ENCODE measurements around the gene VHLL.
"Not testable (repeated sequence)": the region's sequence is repeated elsewhere in the genome, so short reads cannot be mapped to it uniquely, and the experiment has no call there.

The VHLL gene

GRCh38 chr1:156298852-156299357 is at the start of gene VHLL:
Gene VHLL, minus strand, starts transcription at chr1:156299307. Its CDS starts 118 bp downstream, at chr1:156299189.
- H3K4me3 ChIP-seq (ENCODE audit: control insufficient read depth, low read depth, low read length), result no peak within 1 kb of the TSS
- TF ChIP-seq CTCF (conservative IDR thresholded peaks at IDR 0.05; ENCODE audit: control insufficient read depth, insufficient read depth, low read depth, low read length), result no peak
- no peak for DNase-seq (ENCODE audit: low read depth)

DNA sequence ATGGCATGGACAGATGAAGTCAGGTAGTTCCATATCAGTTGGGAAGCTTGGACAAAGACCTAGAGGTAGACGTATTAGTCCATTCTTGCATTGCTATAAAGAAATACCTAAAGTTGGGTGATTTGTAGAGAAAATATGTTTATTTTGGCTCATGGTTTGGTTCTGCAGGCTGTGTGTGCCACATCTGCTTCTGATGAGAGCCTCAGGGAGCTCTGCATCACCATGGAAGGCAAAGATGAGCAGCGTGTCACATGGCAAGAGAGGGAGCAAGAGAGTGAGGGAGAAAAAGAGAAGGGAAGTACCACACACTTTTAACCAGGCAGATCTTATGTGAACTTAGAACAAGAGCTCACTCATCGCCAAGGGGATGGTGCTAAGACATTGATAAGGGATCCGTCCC is 48.2 kb upstream of the VHLL start:
- H3K4me3 ChIP-seq (ENCODE audit: control insufficient read depth, low read depth, low read length), result no peak overlapping the region
- peak; percentile 92 for DNase-seq (ENCODE audit: low read depth)
- no peak for TF ChIP-seq CTCF (conservative IDR thresholded peaks at IDR 0.05; ENCODE audit: control insufficient read depth, insufficient read depth, low read depth, low read length)

GRCh38 chr1:156346636-156347035 is 47.5 kb upstream of the VHLL start:
- peak; percentile 74 for DNase-seq (ENCODE audit: low read depth)
- H3K4me3 ChIP-seq (ENCODE audit: control insufficient read depth, low read depth, low read length), result no peak overlapping the region
- TF ChIP-seq CTCF (conservative IDR thresholded peaks at IDR 0.05; ENCODE audit: control insufficient read depth, insufficient read depth, low read depth, low read length), result no peak

DNA sequence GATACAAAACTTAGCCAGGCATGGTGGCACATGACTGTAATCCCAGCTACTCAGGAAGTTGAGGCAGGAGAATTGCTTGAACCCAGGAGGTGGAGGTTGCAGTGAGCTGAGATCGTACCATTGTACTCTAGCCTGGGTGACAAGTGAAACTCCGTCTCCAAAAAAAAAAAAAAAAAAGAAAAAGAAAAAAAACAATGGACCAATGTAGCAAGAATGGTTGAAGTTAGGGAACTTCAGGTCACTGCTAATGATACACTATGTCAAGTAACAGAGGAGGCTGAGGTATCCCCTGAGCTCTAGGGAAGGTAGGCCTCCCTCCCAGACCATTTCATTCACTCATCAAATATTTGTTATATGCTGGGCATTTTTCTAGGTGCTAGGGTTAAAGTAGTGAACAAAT is 46.9 kb upstream of the VHLL start:
- H3K4me3 ChIP-seq (ENCODE audit: control insufficient read depth, low read depth, low read length); DNase-seq (ENCODE audit: low read depth): not testable (repeated sequence)

- no peak for DNase-seq (ENCODE audit: low read depth)
- TF ChIP-seq CTCF (conservative IDR thresholded peaks at IDR 0.05; ENCODE audit: control insufficient read depth, insufficient read depth, low read depth, low read length), result no peak
- H3K4me3 ChIP-seq (ENCODE audit: control insufficient read depth, low read depth, low read length), result no peak overlapping the region
Observed at GRCh38 chr1:156344409-156344808, 45.3 kb upstream of the VHLL start.

GRCh38 chr1:156342166-156342955 is 43.3 kb upstream of the VHLL start:
- TF ChIP-seq CTCF (conservative IDR thresholded peaks at IDR 0.05; ENCODE audit: control insufficient read depth, insufficient read depth, low read depth, low read length), result no peak
- peak; percentile 30 for DNase-seq (ENCODE audit: low read depth)
- H3K4me3 ChIP-seq (ENCODE audit: control insufficient read depth, low read depth, low read length), result no peak overlapping the region

DNA sequence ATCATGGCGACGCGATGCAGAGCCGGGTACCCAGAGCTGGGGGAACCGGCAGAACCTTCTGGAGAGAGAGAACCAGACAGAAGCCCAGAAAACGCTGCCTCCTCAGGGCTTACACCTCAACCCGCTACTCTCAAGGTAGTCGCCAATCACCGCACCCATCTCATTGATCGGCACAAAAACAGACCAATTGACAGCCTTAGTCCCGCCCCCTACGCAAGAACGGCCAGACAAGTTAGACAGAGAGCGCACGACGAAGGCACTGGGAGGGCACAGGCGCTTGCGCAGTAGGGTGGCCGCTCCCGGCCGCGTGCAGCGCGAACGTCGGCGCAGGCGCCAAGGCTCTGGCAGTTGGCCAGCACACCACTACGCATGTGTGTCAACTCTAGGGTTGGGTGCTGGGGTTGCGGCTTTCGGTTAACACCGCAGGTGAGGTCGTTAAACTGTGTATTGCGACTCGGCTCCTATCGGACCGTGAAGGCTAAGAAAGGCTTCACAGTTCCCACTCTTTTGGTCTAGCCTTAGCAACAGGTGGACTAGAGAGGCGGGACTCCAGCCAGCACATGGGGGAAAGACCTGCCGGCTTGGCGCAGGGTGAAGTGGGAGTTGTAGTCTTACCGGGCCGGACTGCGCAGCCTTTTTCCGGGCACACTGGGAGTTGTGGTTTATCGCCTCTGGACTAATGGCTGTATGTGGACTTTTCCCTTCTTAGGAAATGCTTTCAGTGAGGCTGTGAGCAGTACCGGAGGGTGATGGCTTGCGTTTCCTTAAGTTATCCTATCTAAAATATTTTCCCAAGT is 39.3 kb upstream of the VHLL start, which contains the start of the genes CCT3 and TSACC:
TSS of gene CCT3 (minus strand) at position 113 of the 797 bp plus-strand sequence. CDS start at position 5, 108 bp downstream.
TSS of gene TSACC (plus strand) at position 347 of the 797 bp plus-strand sequence. CDS start 1,232 bp downstream, outside the sequence.
- DNase-seq (ENCODE audit: low read depth), result peak; percentile 100
- no peak for TF ChIP-seq CTCF (conservative IDR thresholded peaks at IDR 0.05; ENCODE audit: control insufficient read depth, insufficient read depth, low read depth, low read length)
- peak within 1 kb of the TSS; percentile 97 for H3K4me3 ChIP-seq (ENCODE audit: control insufficient read depth, low read depth, low read length)

All from fibroblast of mammary gland (primary cell).